ENCODE results near the gene TPH1. TPM values are rescaled to one million over a fixed set of nuclear protein-coding genes. Genes with fewer than 3 reads are reported as not detected.

TPH1 gene
- total RNA-seq, 1 donor: under 0.01 TPM

- no peak for DNase-seq (ENCODE audit: low read depth)
- no peak overlapping the region for H3K4me3 ChIP-seq (ENCODE audit: low read depth, low read length)
- TF ChIP-seq CTCF (IDR thresholded peaks at IDR 0.05; ENCODE audit: insufficient read depth, low read depth, low read length): no peak
These were observed 32.8 kb upstream of the TPH1 start for GRCh38 chr11:18078909-18079308.

GRCh38 chr11:18075444-18075843 is 29.4 kb upstream of the TPH1 start:
- no peak for TF ChIP-seq CTCF (IDR thresholded peaks at IDR 0.05; ENCODE audit: insufficient read depth, low read depth, low read length)
- H3K4me3 ChIP-seq (ENCODE audit: low read depth, low read length): no peak overlapping the region
- no peak for DNase-seq (ENCODE audit: low read depth)

- no peak for TF ChIP-seq CTCF (IDR thresholded peaks at IDR 0.05; ENCODE audit: insufficient read depth, low read depth, low read length)
- no peak for DNase-seq (ENCODE audit: low read depth)
- H3K4me3 ChIP-seq (ENCODE audit: low read depth, low read length): no peak overlapping the region
These were observed 25.1 kb upstream of the TPH1 start for GRCh38 chr11:18071098-18071705.

GRCh38 chr11:18067372-18067771 is 21.3 kb upstream of the TPH1 start:
- DNase-seq (ENCODE audit: low read depth): no peak
- H3K4me3 ChIP-seq (ENCODE audit: low read depth, low read length): no peak overlapping the region
- TF ChIP-seq CTCF (IDR thresholded peaks at IDR 0.05; ENCODE audit: insufficient read depth, low read depth, low read length): no peak

DNA sequence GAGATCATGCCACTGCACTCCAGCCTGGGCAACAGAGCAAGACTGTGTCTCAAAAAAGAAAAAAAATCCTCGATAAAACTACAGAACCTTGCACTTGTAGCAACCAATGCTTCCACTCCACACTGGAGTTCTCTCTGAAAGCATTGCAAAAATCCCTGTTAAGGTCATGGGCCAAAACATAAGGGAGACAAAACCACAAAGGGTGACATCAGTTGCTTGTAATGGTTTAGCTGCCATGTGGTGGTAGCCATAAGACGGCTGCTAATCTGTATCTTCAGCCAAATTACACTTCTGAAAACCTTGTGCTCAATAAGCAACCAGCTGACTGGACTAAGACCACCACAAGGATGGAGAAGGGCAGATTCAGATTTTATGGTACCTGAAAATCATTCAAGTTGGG is 20.6 kb upstream of the TPH1 start:
- H3K4me3 ChIP-seq (ENCODE audit: low read depth, low read length): no peak overlapping the region
- no peak for DNase-seq (ENCODE audit: low read depth)
- no peak for TF ChIP-seq CTCF (IDR thresholded peaks at IDR 0.05; ENCODE audit: insufficient read depth, low read depth, low read length)

DNA sequence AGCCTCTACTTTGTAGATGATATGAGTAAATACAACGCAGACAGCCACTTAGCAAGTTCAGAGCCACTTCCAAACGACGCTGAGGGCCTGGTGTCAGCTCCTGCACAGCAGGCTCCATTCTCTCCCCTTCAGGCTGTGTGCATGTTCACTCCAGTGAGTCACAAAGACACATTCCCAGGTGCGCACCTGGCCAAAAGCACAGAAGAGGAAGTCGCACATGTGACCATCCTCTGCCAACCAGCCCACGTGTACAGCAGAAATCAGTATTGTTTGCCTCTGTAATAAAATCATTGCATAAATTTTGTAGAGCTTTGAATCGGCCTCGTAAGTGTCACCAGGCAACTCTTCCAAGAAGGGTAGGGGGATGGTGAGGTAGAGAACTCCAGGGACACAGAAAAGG is 19.5 kb upstream of the TPH1 start:
- H3K4me3 ChIP-seq (ENCODE audit: low read depth, low read length): no peak overlapping the region
- DNase-seq (ENCODE audit: low read depth): no peak
- no peak for TF ChIP-seq CTCF (IDR thresholded peaks at IDR 0.05; ENCODE audit: insufficient read depth, low read depth, low read length)

GRCh38 chr11:18064450-18065054 is 18.5 kb upstream of the TPH1 start:
- no peak for TF ChIP-seq CTCF (IDR thresholded peaks at IDR 0.05; ENCODE audit: insufficient read depth, low read depth, low read length)

More at GRCh38 chr11:18064450-18065054, 18.5 kb upstream of the TPH1 start:
- DNase-seq (ENCODE audit: low read depth): no peak
- H3K4me3 ChIP-seq (ENCODE audit: low read depth, low read length): no peak overlapping the region
